ENCODE results near the gene DQX1. TPM values are rescaled to one million over a fixed set of nuclear protein-coding genes. Genes with fewer than 3 reads are reported as not detected.

The DQX1 gene
- total and polyA plus RNA-seq, 7 donors = 0.19 to 0.27 (median 0.27) TPM; not detected in 4

DNA sequence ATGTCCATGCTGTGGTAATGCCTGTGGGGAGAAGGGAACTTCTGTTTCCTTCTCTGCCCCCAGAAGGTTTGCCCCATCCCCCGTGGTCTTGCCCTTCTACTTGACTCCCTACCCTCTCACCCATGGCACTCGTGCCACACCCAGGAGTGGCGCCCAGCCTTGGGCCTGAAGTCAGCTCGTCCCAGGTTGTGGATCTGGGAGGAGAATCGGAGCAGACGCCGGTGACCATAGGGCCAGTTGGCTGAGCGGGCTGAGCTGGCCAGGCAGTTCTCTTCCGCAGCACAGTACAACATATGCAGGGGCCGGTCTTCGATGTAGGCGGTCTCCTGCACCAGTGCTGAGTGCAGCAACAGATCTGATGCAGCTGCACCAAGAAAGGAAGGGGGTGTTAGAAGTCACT lies 8.4 kb upstream of the DQX1 start:
- H3K4me3 ChIP-seq = no peak overlapping the region
- TF ChIP-seq, protein P1, sequence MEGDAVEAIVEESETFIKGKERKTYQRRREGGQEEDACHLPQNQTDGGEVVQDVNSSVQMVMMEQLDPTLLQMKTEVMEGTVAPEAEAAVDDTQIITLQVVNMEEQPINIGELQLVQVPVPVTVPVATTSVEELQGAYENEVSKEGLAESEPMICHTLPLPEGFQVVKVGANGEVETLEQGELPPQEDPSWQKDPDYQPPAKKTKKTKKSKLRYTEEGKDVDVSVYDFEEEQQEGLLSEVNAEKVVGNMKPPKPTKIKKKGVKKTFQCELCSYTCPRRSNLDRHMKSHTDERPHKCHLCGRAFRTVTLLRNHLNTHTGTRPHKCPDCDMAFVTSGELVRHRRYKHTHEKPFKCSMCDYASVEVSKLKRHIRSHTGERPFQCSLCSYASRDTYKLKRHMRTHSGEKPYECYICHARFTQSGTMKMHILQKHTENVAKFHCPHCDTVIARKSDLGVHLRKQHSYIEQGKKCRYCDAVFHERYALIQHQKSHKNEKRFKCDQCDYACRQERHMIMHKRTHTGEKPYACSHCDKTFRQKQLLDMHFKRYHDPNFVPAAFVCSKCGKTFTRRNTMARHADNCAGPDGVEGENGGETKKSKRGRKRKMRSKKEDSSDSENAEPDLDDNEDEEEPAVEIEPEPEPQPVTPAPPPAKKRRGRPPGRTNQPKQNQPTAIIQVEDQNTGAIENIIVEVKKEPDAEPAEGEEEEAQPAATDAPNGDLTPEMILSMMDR (IDR thresholded peaks at IDR 0.05) = no peak
- H3K4me1 ChIP-seq = peaks cover 17% of the 10 kb centered on the region
- no peaks in the 10 kb centered on the region for H3K9me3 ChIP-seq
- no peak overlapping the region for H3K27ac ChIP-seq
- no peaks in the 10 kb centered on the region for H3K27me3 ChIP-seq (ENCODE audit: insufficient read depth in 3 of 3, low read length in 2 of 3)
- peaks cover 5 to 33% of the 10 kb centered on the region in 2 donors for H3K36me3 ChIP-seq (ENCODE audit: insufficient read depth in 1 of 2, low read depth in 1 of 2)
- no peak for DNase-seq
- WGBS, 3 donors = 77 to 81% (median 77%) methylated on average over 12 of the region's 12 CpGs
- ATAC-seq = no peak
- intact Hi-C loops (cut with DNase I) = loop anchor here in 1 of 2 donors (5.0 kb wide), 1 partner anchor 1093 kb away; no protein-coding TSS in a partner anchor

DNA sequence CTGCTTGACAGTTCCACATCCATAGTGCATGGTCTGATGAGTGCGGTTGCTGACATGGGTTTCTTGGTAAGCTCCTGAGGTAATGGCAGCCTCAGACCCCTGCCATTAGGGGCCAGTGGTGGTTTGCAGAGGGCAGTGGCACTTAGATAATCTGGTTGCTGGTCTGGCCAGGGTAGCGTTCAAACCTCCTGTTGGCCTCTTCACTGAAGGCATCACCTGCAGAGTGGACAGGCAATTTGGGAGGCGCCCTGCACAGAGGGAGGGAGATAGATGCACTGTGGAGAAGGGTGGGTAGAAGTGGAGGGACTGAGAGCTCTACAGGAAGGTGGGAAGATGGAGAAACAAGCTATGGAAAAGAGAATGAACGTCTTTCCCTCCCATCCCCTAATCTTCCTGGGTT lies 7.4 kb upstream of the DQX1 start:
- Histone ChIP-seq H3K27ac (no peak overlapping the region), H3K9me3 (no peaks in the 10 kb centered on the region), H3K4me3 (no peak overlapping the region), H3K27me3 (ENCODE audit: insufficient read depth in 3 of 3, low read length in 2 of 3) (no peaks in the 10 kb centered on the region), H3K4me1 (peaks cover 21% of the 10 kb centered on the region), H3K36me3 (ENCODE audit: insufficient read depth in 1 of 2, low read depth in 1 of 2) (peaks cover 5 to 33% of the 10 kb centered on the region in 2 donors)
- no peak for DNase-seq
- 71 to 84% (median 75%) methylated on average over 4 of the region's 4 CpGs for WGBS, 3 donors
- TF ChIP-seq, protein P1 (IDR thresholded peaks at IDR 0.05) = no peak
- no peak for ATAC-seq
- intact Hi-C loops (cut with DNase I) = loop anchor here in 1 of 2 donors (5.0 kb wide), 1 partner anchor 1094 kb away; no protein-coding TSS in a partner anchor

DNA sequence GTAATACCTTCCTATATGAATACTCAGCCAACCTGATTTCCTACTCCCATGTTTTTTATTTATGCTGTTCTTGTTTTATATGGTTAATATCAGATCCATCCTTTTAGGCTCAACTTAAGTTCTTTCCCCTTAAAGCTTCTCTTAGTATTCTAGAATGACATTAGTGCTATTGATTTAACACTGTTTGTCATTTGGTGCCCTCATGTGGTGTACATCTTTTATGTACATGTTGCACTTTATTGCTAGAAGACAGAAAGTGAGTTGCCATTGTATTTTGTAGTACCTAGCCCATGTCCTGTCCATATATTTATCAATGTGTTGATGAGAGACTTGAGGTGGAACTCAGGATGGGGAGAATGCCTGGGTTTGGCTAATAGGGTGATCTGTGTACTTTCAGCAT lies 6.2 kb upstream of the DQX1 start:
- no peaks in the 10 kb centered on the region for H3K27me3 ChIP-seq (ENCODE audit: insufficient read depth in 3 of 3, low read length in 2 of 3)
- H3K4me3 ChIP-seq = no peak overlapping the region
- no peak for DNase-seq
- no peaks in the 10 kb centered on the region for H3K9me3 ChIP-seq
- no peak overlapping the region for H3K27ac ChIP-seq
- H3K4me1 ChIP-seq = peaks cover 24% of the 10 kb centered on the region
- TF ChIP-seq, protein P1 (IDR thresholded peaks at IDR 0.05) = no peak
- intact Hi-C loops (cut with DNase I) = loop anchor here in 1 of 2 donors (5.0 kb wide), 1 partner anchor 1095 kb away; no protein-coding TSS in a partner anchor
- no peak for ATAC-seq
- H3K36me3 ChIP-seq (ENCODE audit: insufficient read depth in 1 of 2, low read depth in 1 of 2) = peaks cover 5 to 44% of the 10 kb centered on the region in 2 donors

DNA sequence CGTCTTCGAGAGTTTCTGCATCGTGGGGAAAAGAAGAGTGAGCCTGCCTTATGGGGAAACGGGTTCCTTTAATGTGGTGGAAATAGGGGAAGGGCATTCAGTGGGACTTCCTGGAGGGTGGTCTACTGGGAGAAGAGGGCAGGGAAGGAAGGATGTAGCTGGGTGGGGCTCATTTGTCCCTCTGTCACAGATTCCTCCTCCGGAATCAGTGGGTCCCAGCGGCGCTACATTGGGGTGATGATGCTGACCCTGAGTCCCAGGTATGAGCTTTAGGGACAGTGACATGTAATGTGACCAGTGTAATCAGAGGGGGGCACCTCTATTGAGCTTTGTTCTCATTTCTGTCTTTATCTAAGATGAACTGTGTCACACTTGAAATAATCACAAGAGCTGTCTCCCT lies 5.6 kb upstream of the DQX1 start:
- DNase-seq = no peak
- Histone ChIP-seq H3K4me3 (no peak overlapping the region), H3K9me3 (no peaks in the 10 kb centered on the region), H3K36me3 (ENCODE audit: insufficient read depth in 1 of 2, low read depth in 1 of 2) (peaks cover 6 to 50% of the 10 kb centered on the region in 2 donors), H3K27me3 (ENCODE audit: insufficient read depth in 3 of 3, low read length in 2 of 3) (no peaks in the 10 kb centered on the region), H3K4me1 (peaks cover 24% of the 10 kb centered on the region), H3K27ac (no peak overlapping the region)
- 82 to 85% (median 83%) methylated on average over 7 of the region's 7 CpGs for WGBS, 3 donors
- intact Hi-C loops (cut with DNase I) = loop anchor here in 1 of 2 donors (2.0 to 5.0 kb wide), 2 partner anchors 77 to 1096 kb away; partner anchors contain the start of gene INO80B
- TF ChIP-seq, protein P1 (IDR thresholded peaks at IDR 0.05) = no peak
- ATAC-seq = no peak

Measured in psoas muscle (tissue), 8 donors.